SK-N-MC (cell line): ENCODE measurements around the gene DLG2.

Experiments used
- DNase-seq: peaks from one replicate; pipeline ENCODE4 v3.0.0-alpha.2; 2011; ENCODE audit warnings: low read depth, low spot score
- H3K27ac ChIP-seq: fragments of 200-600 bp; sonication (generic); 2 replicates; pipeline ENCODE4 v1.5.1; 2016; ENCODE audit warnings: mixed run types
- H3K36me3 ChIP-seq: fragments of 200-600 bp; sonication (generic); 2 replicates; pipeline ENCODE4 v1.6.1; 2017; ENCODE audit warnings: antibody characterized with exemption, low read length, mixed read lengths; ENCODE audit not compliant: insufficient read depth
- H3K4me3 ChIP-seq: fragments of 200-600 bp; sonication (generic); 2 replicates; pipeline ENCODE4 v1.5.1; 2016
- H3K9ac ChIP-seq: fragments of 200-600 bp; sonication (generic); 2 replicates; pipeline ENCODE4 v1.8.0; 2017; ENCODE audit warnings: mixed run types, mixed read lengths; ENCODE audit not compliant: insufficient read length
- H3K9me3 ChIP-seq: fragments of 200-600 bp; sonication (generic); 2 replicates; pipeline ENCODE4 v1.6.1; 2017; ENCODE audit warnings: low read depth, mild to moderate bottlenecking, antibody characterized with exemption, low read length, moderate library complexity, mixed read lengths
- EZH2 ChIP-seq: fragments of 200-600 bp; sonication (generic); IDR thresholded peaks from one replicate; pipeline ENCODE4 v1.6.1; 2017; ENCODE audit warnings: antibody characterized with exemption
- FOXP2 ChIP-seq: optimal IDR thresholded peaks from 2 replicates; pipeline ENCODE3; 2011; ENCODE audit warnings: mild to moderate bottlenecking, moderate library complexity; ENCODE audit not compliant: insufficient read depth; ENCODE audit errors: extremely low read length, control extremely low read depth
- POLR2AphosphoS5 ChIP-seq: IDR thresholded peaks from 2 replicates; pipeline ENCODE4 v1.6.1; 2012; ENCODE audit warnings: mild to moderate bottlenecking, low read depth, low read length, borderline replicate concordance

Gene DLG2

GRCh38 chr11:83678831-83679584 lies 1948.1 kb downstream of the DLG2 start:
- no peak overlapping the region for H3K27ac ChIP-seq
- H3K36me3 ChIP-seq: peaks cover 15% of the 10 kb centered on the region
- H3K4me3 ChIP-seq: no peak overlapping the region
- TF ChIP-seq POLR2AphosphoS5 (no peak), EZH2 (no peak), FOXP2 (no peak)
- no peak for DNase-seq
- no peak overlapping the region for H3K9ac ChIP-seq
- no peaks in the 10 kb centered on the region for H3K9me3 ChIP-seq

GRCh38 chr11:83677730-83678129 lies 1949.4 kb downstream of the DLG2 start:
- no peak for TF ChIP-seq EZH2
- no peak for TF ChIP-seq FOXP2
- TF ChIP-seq POLR2AphosphoS5: no peak
- H3K27ac ChIP-seq: no peak overlapping the region
- no peak for DNase-seq
- H3K36me3 ChIP-seq: peaks cover 15% of the 10 kb centered on the region
- no peak overlapping the region for H3K9ac ChIP-seq
- no peak overlapping the region for H3K4me3 ChIP-seq
- no peaks in the 10 kb centered on the region for H3K9me3 ChIP-seq

- Histone ChIP-seq H3K9ac (no peak overlapping the region), H3K27ac (no peak overlapping the region), H3K36me3 (peaks cover 15% of the 10 kb centered on the region), H3K4me3 (no peak overlapping the region), H3K9me3 (no peaks in the 10 kb centered on the region)
- no peak for DNase-seq
- TF ChIP-seq FOXP2 (no peak), EZH2 (no peak), POLR2AphosphoS5 (no peak)
Observed at GRCh38 chr11:83676056-83676601, 1951.0 kb downstream of the DLG2 start.

- H3K27ac ChIP-seq: peak overlapping the region; percentile 34; the same call in 1 of the 2 replicates
- DNase-seq: no peak
- peak overlapping the region; percentile 7 for H3K9ac ChIP-seq
- TF ChIP-seq FOXP2 (no peak), POLR2AphosphoS5 (no peak), EZH2 (no peak)
- no peak overlapping the region for H3K4me3 ChIP-seq
- peaks cover 27% of the 10 kb centered on the region for H3K36me3 ChIP-seq
- no peaks in the 10 kb centered on the region for H3K9me3 ChIP-seq
Observed at GRCh38 chr11:83674102-83674896, 1952.8 kb downstream of the DLG2 start.

GRCh38 chr11:83671289-83671688 lies 1955.9 kb downstream of the DLG2 start:
- no peak for DNase-seq
- TF ChIP-seq POLR2AphosphoS5 (no peak), FOXP2 (no peak), EZH2 (no peak)
- H3K27ac ChIP-seq: no peak overlapping the region
- H3K9me3 ChIP-seq: no peaks in the 10 kb centered on the region
- no peak overlapping the region for H3K4me3 ChIP-seq
- no peak overlapping the region for H3K9ac ChIP-seq
- H3K36me3 ChIP-seq: peaks cover 34% of the 10 kb centered on the region

GRCh38 chr11:83666149-83666548 lies 1961.0 kb downstream of the DLG2 start:
- Histone ChIP-seq H3K27ac (peak overlapping the region; percentile 7; the same call in 1 of the 2 replicates), H3K4me3 (no peak overlapping the region), H3K9me3 (no peaks in the 10 kb centered on the region), H3K9ac (no peak overlapping the region), H3K36me3 (peaks cover 41% of the 10 kb centered on the region)
- no peak for DNase-seq
- TF ChIP-seq POLR2AphosphoS5 (no peak), EZH2 (no peak), FOXP2 (no peak)

GRCh38 chr11:83663988-83664387 lies 1963.2 kb downstream of the DLG2 start:
- peaks cover 40% of the 10 kb centered on the region for H3K36me3 ChIP-seq
- H3K9me3 ChIP-seq: no peaks in the 10 kb centered on the region
- 0 out of 2 replicates have a peak overlapping the region, but pooled peaks have one; percentile 3 for H3K27ac ChIP-seq

GRCh38 chr11:83663446-83663845 lies 1963.7 kb downstream of the DLG2 start:
- H3K36me3 ChIP-seq: peaks cover 45% of the 10 kb centered on the region
- H3K9ac ChIP-seq: no peak overlapping the region
- no peaks in the 10 kb centered on the region for H3K9me3 ChIP-seq
- no peak overlapping the region for H3K4me3 ChIP-seq
- TF ChIP-seq FOXP2 (no peak), EZH2 (no peak)
- peak overlapping the region; percentile 42; the same call in 1 of the 2 replicates for H3K27ac ChIP-seq
- DNase-seq: no peak

More at GRCh38 chr11:83663988-83664387, 1963.2 kb downstream of the DLG2 start:
- Histone ChIP-seq H3K4me3 (no peak overlapping the region), H3K9ac (no peak overlapping the region)
- DNase-seq: no peak
- TF ChIP-seq FOXP2 (no peak), POLR2AphosphoS5 (no peak), EZH2 (no peak)
